ENCODE measurements around the gene NUP93. TPM values are rescaled to one million over a fixed set of nuclear protein-coding genes. Genes with fewer than 3 reads are reported as not detected.
A peak's percentile ranks its signal among the peaks of the same experiment; 100 is the strongest.

The NUP93 gene
- total and polyA plus RNA-seq, 11 donors, result 21.8 to 49.0 (median 27.8) TPM

GRCh38 chr16:56886296-56886695, 156.4 kb downstream of the NUP93 start:
- H3K4me1 ChIP-seq, result no peaks in the 10 kb centered on the region
- H3K9me3 ChIP-seq, result no peaks in the 10 kb centered on the region
- TF ChIP-seq POLR2A (IDR thresholded peaks at IDR 0.05), result no peak
- TF ChIP-seq, protein P1, sequence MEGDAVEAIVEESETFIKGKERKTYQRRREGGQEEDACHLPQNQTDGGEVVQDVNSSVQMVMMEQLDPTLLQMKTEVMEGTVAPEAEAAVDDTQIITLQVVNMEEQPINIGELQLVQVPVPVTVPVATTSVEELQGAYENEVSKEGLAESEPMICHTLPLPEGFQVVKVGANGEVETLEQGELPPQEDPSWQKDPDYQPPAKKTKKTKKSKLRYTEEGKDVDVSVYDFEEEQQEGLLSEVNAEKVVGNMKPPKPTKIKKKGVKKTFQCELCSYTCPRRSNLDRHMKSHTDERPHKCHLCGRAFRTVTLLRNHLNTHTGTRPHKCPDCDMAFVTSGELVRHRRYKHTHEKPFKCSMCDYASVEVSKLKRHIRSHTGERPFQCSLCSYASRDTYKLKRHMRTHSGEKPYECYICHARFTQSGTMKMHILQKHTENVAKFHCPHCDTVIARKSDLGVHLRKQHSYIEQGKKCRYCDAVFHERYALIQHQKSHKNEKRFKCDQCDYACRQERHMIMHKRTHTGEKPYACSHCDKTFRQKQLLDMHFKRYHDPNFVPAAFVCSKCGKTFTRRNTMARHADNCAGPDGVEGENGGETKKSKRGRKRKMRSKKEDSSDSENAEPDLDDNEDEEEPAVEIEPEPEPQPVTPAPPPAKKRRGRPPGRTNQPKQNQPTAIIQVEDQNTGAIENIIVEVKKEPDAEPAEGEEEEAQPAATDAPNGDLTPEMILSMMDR (IDR thresholded peaks at IDR 0.05), result no peak
- WGBS, 4 donors, result 85 to 92% (median 86%) methylated on average over 12 of the region's 12 CpGs
- ATAC-seq, result no peak
- intact Hi-C loops (cut with DNase I), result no loop called here
- no peak for DNase-seq
- H3K27ac ChIP-seq, result no peak overlapping the region
- no peaks in the 10 kb centered on the region for H3K27me3 ChIP-seq
- H3K4me3 ChIP-seq, result no peak overlapping the region
- no peaks in the 10 kb centered on the region for H3K36me3 ChIP-seq

- TF ChIP-seq, protein P1 (IDR thresholded peaks at IDR 0.05), result no peak
- no peak for TF ChIP-seq POLR2A (IDR thresholded peaks at IDR 0.05)
Measured at GRCh38 chr16:56886826-56887225, 156.9 kb downstream of the NUP93 start.

GRCh38 chr16:56888806-56889205, 158.9 kb downstream of the NUP93 start:
- H3K4me1 ChIP-seq, result no peaks in the 10 kb centered on the region
- ATAC-seq (no peak), DNase-seq (peak in 1 of 5 donors; percentile 36)
- intact Hi-C loops (cut with DNase I), result no loop called here
- no peaks in the 10 kb centered on the region for H3K36me3 ChIP-seq
- no peak overlapping the region for H3K4me3 ChIP-seq
- TF ChIP-seq, protein P1 (IDR thresholded peaks at IDR 0.05), result no peak
- TF ChIP-seq POLR2A (IDR thresholded peaks at IDR 0.05), result no peak
- H3K9me3 ChIP-seq, result no peaks in the 10 kb centered on the region
- no peaks in the 10 kb centered on the region for H3K27me3 ChIP-seq
- no peak overlapping the region for H3K27ac ChIP-seq
- WGBS, 4 donors, result 79 to 92% (median 90%) methylated on average over 7 of the region's 7 CpGs

More at GRCh38 chr16:56886826-56887225, 156.9 kb downstream of the NUP93 start:
- DNase-seq (no peak), ATAC-seq (no peak)
- Histone ChIP-seq H3K9me3 (no peaks in the 10 kb centered on the region), H3K36me3 (no peaks in the 10 kb centered on the region), H3K4me3 (no peak overlapping the region), H3K4me1 (no peaks in the 10 kb centered on the region), H3K27ac (no peak overlapping the region), H3K27me3 (no peaks in the 10 kb centered on the region)
- WGBS, 4 donors, result 85 to 93% (median 86%) methylated on average over 3 to 9 of the region's 9 CpGs
- intact Hi-C loops (cut with DNase I), result no loop called here

DNA sequence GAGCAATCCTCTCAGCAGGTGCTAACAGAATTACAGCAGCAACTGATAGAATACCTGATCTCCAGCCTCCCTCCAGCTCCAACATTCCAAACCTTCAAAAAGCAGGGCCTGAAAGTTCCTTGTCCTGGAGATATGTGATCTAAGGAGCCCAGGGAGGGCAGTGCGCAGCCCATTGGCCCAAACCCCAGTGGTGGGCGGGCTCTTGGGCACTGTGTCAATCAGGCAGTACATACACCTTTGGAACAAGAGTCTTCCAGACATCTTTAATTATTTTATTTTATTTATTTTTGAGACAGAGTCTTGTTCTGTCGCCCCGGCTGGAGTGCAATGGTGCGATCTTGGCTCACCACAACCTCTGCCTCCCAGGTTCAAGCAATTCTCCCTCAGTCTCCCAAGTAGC, 159.3 kb downstream of the NUP93 start:
- TF ChIP-seq, protein P1 (IDR thresholded peaks at IDR 0.05), result no peak
- no peak for TF ChIP-seq POLR2A (IDR thresholded peaks at IDR 0.05)
- no peak overlapping the region for H3K4me3 ChIP-seq
- no peaks in the 10 kb centered on the region for H3K9me3 ChIP-seq
- H3K36me3 ChIP-seq, result no peaks in the 10 kb centered on the region
- no peaks in the 10 kb centered on the region for H3K4me1 ChIP-seq
- no peak for DNase-seq
- no peak for ATAC-seq
- no peak overlapping the region for H3K27ac ChIP-seq
- 94 to 98% (median 96%) methylated on average over 5 of the region's 5 CpGs for WGBS, 4 donors
- intact Hi-C loops (cut with DNase I), result no loop called here
- no peaks in the 10 kb centered on the region for H3K27me3 ChIP-seq
